A549 (cell line): ENCODE results near the gene GALNT12. TPM values are rescaled to one million over a fixed set of nuclear protein-coding genes. Genes with fewer than 3 reads are reported as not detected.

Experiments used
- ATAC-seq, 2 experiments: fragments of 200-7000 bp in 1 of 2; fragments of >200 bp in 1 of 2; cut with Nextera tagmentation in 1 of 2; cut with Tn5 transposase in 1 of 2; 3 replicates each; pipeline versions ENCODE4 v1.8.0 to v1.9.1; 2018 to 2020; ENCODE audit warnings: mild to moderate bottlenecking in 1 of 2, moderate library complexity in 1 of 2
- CTCF ChIA-PET: fragments of 300-600 bp; sonication (Branson Sonifier 250); formaldehyde crosslinking; extraction: SDS; loops from one replicate; lab custom pipeline; 2021; ENCODE audit warnings: antibody characterized with exemption, inconsistent platforms; lab: Yijun Ruan, JAX
- POLR2A ChIA-PET: fragments of 350-600 bp; formaldehyde crosslinking; extraction: SDS; loops from one replicate; lab custom pipeline; 2021; ENCODE audit warnings: antibody characterized with exemption, inconsistent platforms; lab: Yijun Ruan, JAX
- DNase-seq, 2 experiments: peaks; one replicate each; pipeline versions ENCODE4 v3.0.0 to v3.0.0-alpha.2; 2011 to 2016; ENCODE audit warnings: low read depth in 1 of 2, low spot score in 1 of 2
- FAIRE-seq: peaks from 2 replicates; lab custom pipeline; 2011; peaks lifted over from hg19 to GRCh38; lab: Jason Lieb, UNC
- H3K27ac ChIP-seq, 2 experiments: fragments of >200 bp; sonication (Bioruptor Twin); formaldehyde crosslinking; 3 replicates each; pipeline ENCODE4 v1.5.1; 2016 to 2017
- H3K4me1 ChIP-seq: fragments of >200 bp; sonication (Bioruptor Twin); formaldehyde crosslinking; 3 replicates; pipeline ENCODE4 v1.6.1; 2016
- H3K4me2 ChIP-seq: fragments of >200 bp; sonication (Bioruptor Twin); formaldehyde crosslinking; 3 replicates; pipeline ENCODE4 v1.6.1; 2016
- H3K4me3 ChIP-seq: fragments of >200 bp; sonication (Bioruptor Twin); formaldehyde crosslinking; 3 replicates; pipeline ENCODE4 v1.5.1; 2016
- H3K9me3 ChIP-seq: fragments of >200 bp; sonication (Bioruptor Twin); formaldehyde crosslinking; 3 replicates; pipeline ENCODE4 v1.6.1; 2016
- BCL3 ChIP-seq: fragments of >200 bp; sonication (Bioruptor Twin); formaldehyde crosslinking; IDR thresholded peaks from 3 replicates; pipeline ENCODE4 v1.6.1; 2016
- CEBPB ChIP-seq, 2 experiments: fragments of >200 bp in 1 of 2; sonication (Bioruptor Twin) in 1 of 2; formaldehyde crosslinking in 1 of 2; IDR thresholded peaks; 2 replicates each; pipeline ENCODE4 v1.6.1; 2012 to 2016
- CHD2 ChIP-seq: fragments of 150-350 bp; IDR thresholded peaks from 2 replicates; pipeline ENCODE4 v1.6.1; 2014; ENCODE audit warnings: low read length; ENCODE audit not compliant: partially characterized antibody
- CHD4 ChIP-seq: fragments of 200-600 bp; sonication (generic); IDR thresholded peaks from 2 replicates; pipeline ENCODE4 v1.6.1; 2016; ENCODE audit warnings: antibody characterized with exemption, mild to moderate bottlenecking, borderline replicate concordance
- EHF ChIP-seq: fragments of 250-450 bp; sonication (Bioruptor Pico); IDR thresholded peaks from 2 replicates; pipeline ENCODE4 v1.5.0; 2020; ENCODE audit warnings: mild to moderate bottlenecking
- EHMT2 ChIP-seq: fragments of 200-600 bp; sonication (generic); IDR thresholded peaks from 2 replicates; pipeline ENCODE4 v1.6.1; 2016; ENCODE audit warnings: antibody characterized with exemption, low read depth, mild to moderate bottlenecking, moderate library complexity
- ESRRA ChIP-seq: fragments of 150-350 bp; IDR thresholded peaks from 2 replicates; pipeline ENCODE4 v1.6.1; 2014; ENCODE audit warnings: mild to moderate bottlenecking, low read length, borderline replicate concordance
- FOSB ChIP-seq: fragments of 250-450 bp; sonication (Bioruptor Pico); IDR thresholded peaks from 2 replicates; pipeline ENCODE4 v1.5.0; 2020; ENCODE audit warnings: mild to moderate bottlenecking, moderate library complexity
- GATA3 ChIP-seq: IDR thresholded peaks from 2 replicates; pipeline ENCODE4 v1.6.1; 2012; ENCODE audit warnings: borderline replicate concordance
- HEYL ChIP-seq: fragments of 250-450 bp; sonication (Bioruptor Pico); IDR thresholded peaks from 2 replicates; pipeline ENCODE4 v1.8.0; 2021; ENCODE audit warnings: mild to moderate bottlenecking, moderate library complexity
- JUN ChIP-seq, 2 experiments: fragments of >200 bp; sonication (Bioruptor Twin); formaldehyde crosslinking; IDR thresholded peaks; 2 replicates in 1 of 2; 3 replicates in 1 of 2; pipeline ENCODE4 v1.6.1; 2016 to 2017
- KDM1A ChIP-seq: fragments of 200-600 bp; sonication (generic); IDR thresholded peaks from 2 replicates; pipeline ENCODE4 v1.6.1; 2016; ENCODE audit warnings: low read depth, mild to moderate bottlenecking
- NFE2L2 ChIP-seq: fragments of 150-350 bp; conservative IDR thresholded peaks from 2 replicates; pipeline ENCODE4 v1.6.1; 2014; ENCODE audit warnings: low read length
- NR3C1 ChIP-seq: fragments of >200 bp; sonication (Bioruptor Twin); formaldehyde crosslinking; IDR thresholded peaks from 3 replicates; pipeline ENCODE4 v1.6.1; 2017
- RARB ChIP-seq: fragments of 250-450 bp; sonication (Bioruptor Pico); IDR thresholded peaks from 2 replicates; pipeline ENCODE4 v1.8.0; 2021; ENCODE audit warnings: mild to moderate bottlenecking, moderate library complexity
- RCOR1 ChIP-seq: fragments of 150-350 bp; IDR thresholded peaks from 2 replicates; pipeline ENCODE4 v1.6.1; 2014; ENCODE audit warnings: antibody characterized with exemption, low read length, low read depth
- RFX5 ChIP-seq: fragments of 450-650 bp; IDR thresholded peaks from 2 replicates; pipeline ENCODE4 v1.7.1; 2014; ENCODE audit warnings: antibody characterized with exemption, mild to moderate bottlenecking, moderate library complexity
- RNF2 ChIP-seq: fragments of 200-600 bp; sonication (generic); IDR thresholded peaks from 2 replicates; pipeline ENCODE4 v1.6.1; 2016; ENCODE audit warnings: low read depth, mild to moderate bottlenecking, antibody characterized with exemption, moderate library complexity, borderline replicate concordance
- SREBF2 ChIP-seq: fragments of 450-650 bp; IDR thresholded peaks from 2 replicates; pipeline ENCODE4 v1.6.1; 2014; ENCODE audit warnings: mild to moderate bottlenecking, moderate library complexity
- TP53 ChIP-seq: fragments of 250-450 bp; sonication (Bioruptor Pico); IDR thresholded peaks from 2 replicates; pipeline ENCODE4 v1.5.0; 2021; ENCODE audit warnings: mild to moderate bottlenecking, moderate library complexity
- ZNF302 ChIP-seq: fragments of 250-450 bp; sonication (Bioruptor Pico); IDR thresholded peaks from 2 replicates; pipeline ENCODE4 v1.9.0; 2021; ENCODE audit warnings: inconsistent platforms, mild to moderate bottlenecking, moderate library complexity
- WGBS: methylation state at CpG from one replicate; pipeline ENCODE4 v1.1.6; 2017; ENCODE audit errors: missing lambda C conversion rate; 5-methylcytosine and 5-hydroxymethylcytosine counted together
- polyA plus RNA-seq, 4 experiments: library from polyadenylated mRNA; depleted of rRNA in 3 of 4; stranded (reverse); fragments of >200 nt; fragmentation: RNase III in 1 of 4; extraction: RNeasy Plus Mini Kit Qiagen cat#74134 plus additional on column Dnase treatment in 1 of 4; gene quantifications; 2 replicates in 3 of 4; 3 replicates in 1 of 4; pipeline ENCODE4 v1.2.3, GENCODE V29; 2011 to 2017
- TF ChIP-seq, protein P1 (sequence below): fragments of 250-450 bp; sonication (Bioruptor Pico); IDR thresholded peaks from 2 replicates; pipeline ENCODE4 v1.5.0; 2020; ENCODE audit warnings: low read depth, mild to moderate bottlenecking, moderate library complexity
- TF ChIP-seq, protein P2 (sequence below): fragments of 450-650 bp; IDR thresholded peaks from 2 replicates; pipeline ENCODE4 v1.6.1; 2014; ENCODE audit warnings: antibody characterized with exemption
- TF ChIP-seq, protein P3 (sequence below): fragments of 200-600 bp; sonication (generic); IDR thresholded peaks from 2 replicates; pipeline ENCODE4 v1.6.1; 2016; ENCODE audit warnings: antibody characterized with exemption, mild to moderate bottlenecking, moderate library complexity

Gene GALNT12
- polyA plus RNA-seq, 2 of the 4 experiments (the other 2 are of a cell fraction) = 3.2 to 7.3 TPM

DNA sequence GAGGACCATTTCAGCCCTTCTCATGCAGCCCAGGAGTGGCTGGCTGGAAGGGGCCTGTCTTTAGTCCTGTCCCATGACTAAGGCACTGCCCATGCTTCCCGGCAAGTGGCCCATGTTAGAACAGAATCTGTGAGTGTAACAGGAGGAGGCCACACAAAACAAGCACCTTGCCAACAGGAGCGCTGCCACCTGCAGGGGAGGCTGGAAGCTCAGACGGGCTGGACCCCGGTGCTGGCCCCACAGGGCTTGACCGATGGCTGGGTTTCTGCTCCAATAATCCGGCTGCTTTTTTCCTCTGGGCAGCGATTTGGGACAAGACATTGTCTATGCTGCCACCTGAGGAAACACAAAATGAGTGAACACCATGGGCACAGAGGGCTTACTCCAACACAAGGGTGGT lies 39.6 kb upstream of the GALNT12 start:
- no peak overlapping the region for H3K4me2 ChIP-seq
- TF ChIP-seq FOSB (CRISPR knock-in tag) (no peak), RFX5 (no peak), CHD2 (no peak), TP53 (CRISPR knock-in tag) (no peak), HEYL (no peak), NR3C1 (no peak), EHF (CRISPR knock-in tag) (no peak)
- TF ChIP-seq, protein P1, sequence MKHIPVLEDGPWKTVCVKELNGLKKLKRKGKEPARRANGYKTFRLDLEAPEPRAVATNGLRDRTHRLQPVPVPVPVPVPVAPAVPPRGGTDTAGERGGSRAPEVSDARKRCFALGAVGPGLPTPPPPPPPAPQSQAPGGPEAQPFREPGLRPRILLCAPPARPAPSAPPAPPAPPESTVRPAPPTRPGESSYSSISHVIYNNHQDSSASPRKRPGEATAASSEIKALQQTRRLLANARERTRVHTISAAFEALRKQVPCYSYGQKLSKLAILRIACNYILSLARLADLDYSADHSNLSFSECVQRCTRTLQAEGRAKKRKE (CRISPR knock-in tag) = no peak
- no peaks in the 10 kb centered on the region for H3K4me1 ChIP-seq
- no peak for ATAC-seq
- no peak for FAIRE-seq
- H3K9me3 ChIP-seq = no peaks in the 10 kb centered on the region
- WGBS = 93% methylated on average over 7 of the region's 7 CpGs
- H3K4me3 ChIP-seq = no peak overlapping the region
- no peak for DNase-seq
- ChIA-PET POLR2A (no interaction called here), CTCF (interaction anchor here (2.0 to 3.6 kb wide), 2 partner anchors 7 to 452 kb away, joined by 6 to 24 read pairs; no protein-coding TSS in a partner anchor)
- no peak overlapping the region for H3K27ac ChIP-seq

DNA sequence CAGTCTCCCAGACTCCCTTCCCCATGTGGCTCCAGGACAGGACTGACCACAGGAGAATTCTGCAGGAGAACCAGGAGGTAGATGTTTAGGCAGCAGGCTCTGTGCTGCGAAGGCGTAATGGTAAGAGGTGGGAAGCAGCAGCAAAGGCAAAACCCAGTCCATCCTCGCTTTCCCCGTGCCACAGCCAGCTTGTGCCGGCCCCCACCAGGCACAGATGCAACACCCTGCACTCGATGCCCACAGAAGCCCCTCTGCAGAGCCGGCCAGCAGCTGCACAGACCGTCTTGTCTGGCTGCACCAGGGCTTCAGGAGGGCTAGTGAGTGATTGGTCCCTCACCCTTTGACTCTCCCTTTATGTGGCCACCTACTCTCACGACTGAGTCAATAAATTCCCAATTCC lies 39.1 kb upstream of the GALNT12 start:
- ATAC-seq (no peak), FAIRE-seq (no peak)
- no peaks in the 10 kb centered on the region for H3K9me3 ChIP-seq
- H3K4me1 ChIP-seq = no peaks in the 10 kb centered on the region
- TF ChIP-seq SREBF2 (no peak), RCOR1 (no peak)
- TF ChIP-seq, all 56 proteins: peak for 0
- DNase-seq = no peak
- H3K4me2 ChIP-seq = no peak overlapping the region
- CTCF ChIA-PET = interaction anchor here (2.0 kb wide), 1 partner anchor 452 kb away, joined by 6 read pairs; no protein-coding TSS in a partner anchor
- 92% methylated on average over 9 of the region's 9 CpGs for WGBS
- no peak overlapping the region for H3K4me3 ChIP-seq
- POLR2A ChIA-PET = no interaction called here
- no peak overlapping the region for H3K27ac ChIP-seq

DNA sequence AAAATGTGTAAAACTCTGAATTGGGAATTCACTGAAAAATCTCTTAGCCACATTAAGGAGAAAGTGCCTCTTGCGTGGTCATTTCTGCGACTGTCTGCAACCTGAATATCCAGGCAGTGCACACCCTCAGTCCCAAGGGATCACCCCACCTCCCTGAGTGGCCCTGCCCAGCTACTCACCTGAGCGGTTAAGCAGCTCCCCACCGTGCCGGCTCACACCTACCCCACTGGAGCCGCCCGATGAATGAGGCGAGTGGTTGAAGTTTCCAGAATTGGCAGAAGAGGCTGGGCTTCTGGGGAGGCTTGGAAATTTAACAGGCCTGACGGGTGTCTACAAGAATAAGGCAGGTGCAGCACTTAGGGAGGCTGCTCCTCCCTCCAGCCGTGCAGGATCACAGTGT lies 36.8 kb upstream of the GALNT12 start:
- DNase-seq = no peak
- Histone ChIP-seq H3K4me1 (peaks cover 9% of the 10 kb centered on the region), H3K4me3 (no peak overlapping the region), H3K9me3 (no peaks in the 10 kb centered on the region), H3K4me2 (no peak overlapping the region), H3K27ac (no peak overlapping the region)
- POLR2A ChIA-PET = no interaction called here
- CTCF ChIA-PET = interaction anchor here (2.5 kb wide), 1 partner anchor 455 kb away, joined by 14 read pairs; no protein-coding TSS in a partner anchor
- 96% methylated on average over 10 of the region's 10 CpGs for WGBS
- no peak for ATAC-seq
- FAIRE-seq = no peak
- TF ChIP-seq CEBPB (IDR thresholded peaks at IDR 0.05) (no peak), ZNF302 (CRISPR knock-in tag) (no peak), BCL3 (no peak), JUN (IDR thresholded peaks at IDR 0.05) (no peak), CHD2 (no peak), GATA3 (no peak), RNF2 (no peak), CHD4 (no peak), ESRRA (no peak), EHF (CRISPR knock-in tag) (no peak), NFE2L2 (no peak), RARB (CRISPR knock-in tag) (no peak), EHMT2 (no peak), KDM1A (no peak)
- TF ChIP-seq, protein P2, sequence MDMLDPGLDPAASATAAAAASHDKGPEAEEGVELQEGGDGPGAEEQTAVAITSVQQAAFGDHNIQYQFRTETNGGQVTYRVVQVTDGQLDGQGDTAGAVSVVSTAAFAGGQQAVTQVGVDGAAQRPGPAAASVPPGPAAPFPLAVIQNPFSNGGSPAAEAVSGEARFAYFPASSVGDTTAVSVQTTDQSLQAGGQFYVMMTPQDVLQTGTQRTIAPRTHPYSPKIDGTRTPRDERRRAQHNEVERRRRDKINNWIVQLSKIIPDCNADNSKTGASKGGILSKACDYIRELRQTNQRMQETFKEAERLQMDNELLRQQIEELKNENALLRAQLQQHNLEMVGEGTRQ = no peak
- TF ChIP-seq, protein P3, sequence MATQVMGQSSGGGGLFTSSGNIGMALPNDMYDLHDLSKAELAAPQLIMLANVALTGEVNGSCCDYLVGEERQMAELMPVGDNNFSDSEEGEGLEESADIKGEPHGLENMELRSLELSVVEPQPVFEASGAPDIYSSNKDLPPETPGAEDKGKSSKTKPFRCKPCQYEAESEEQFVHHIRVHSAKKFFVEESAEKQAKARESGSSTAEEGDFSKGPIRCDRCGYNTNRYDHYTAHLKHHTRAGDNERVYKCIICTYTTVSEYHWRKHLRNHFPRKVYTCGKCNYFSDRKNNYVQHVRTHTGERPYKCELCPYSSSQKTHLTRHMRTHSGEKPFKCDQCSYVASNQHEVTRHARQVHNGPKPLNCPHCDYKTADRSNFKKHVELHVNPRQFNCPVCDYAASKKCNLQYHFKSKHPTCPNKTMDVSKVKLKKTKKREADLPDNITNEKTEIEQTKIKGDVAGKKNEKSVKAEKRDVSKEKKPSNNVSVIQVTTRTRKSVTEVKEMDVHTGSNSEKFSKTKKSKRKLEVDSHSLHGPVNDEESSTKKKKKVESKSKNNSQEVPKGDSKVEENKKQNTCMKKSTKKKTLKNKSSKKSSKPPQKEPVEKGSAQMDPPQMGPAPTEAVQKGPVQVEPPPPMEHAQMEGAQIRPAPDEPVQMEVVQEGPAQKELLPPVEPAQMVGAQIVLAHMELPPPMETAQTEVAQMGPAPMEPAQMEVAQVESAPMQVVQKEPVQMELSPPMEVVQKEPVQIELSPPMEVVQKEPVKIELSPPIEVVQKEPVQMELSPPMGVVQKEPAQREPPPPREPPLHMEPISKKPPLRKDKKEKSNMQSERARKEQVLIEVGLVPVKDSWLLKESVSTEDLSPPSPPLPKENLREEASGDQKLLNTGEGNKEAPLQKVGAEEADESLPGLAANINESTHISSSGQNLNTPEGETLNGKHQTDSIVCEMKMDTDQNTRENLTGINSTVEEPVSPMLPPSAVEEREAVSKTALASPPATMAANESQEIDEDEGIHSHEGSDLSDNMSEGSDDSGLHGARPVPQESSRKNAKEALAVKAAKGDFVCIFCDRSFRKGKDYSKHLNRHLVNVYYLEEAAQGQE = no peak
